Activated CD4-positive, alpha-beta T cell treated with anti-CD3 and anti-CD28 coated beads, Interleukin-2, Interleukin-6, amounts not matched to agents 100 ng/mL and 50 ng/mL, durations not matched to agents 16 hours and 8 hours (primary cell): ENCODE measurements around the gene PPP1R15B.

Source experiments
- DNase-seq: peaks from one replicate; pipeline ENCODE4 v3.0.0-alpha.2; 2020

Gene PPP1R15B

GRCh38 chr1:204420039-204421004 lies 8.7 kb upstream of the PPP1R15B start:
- no peak for DNase-seq

- no peak for DNase-seq
Observed at GRCh38 chr1:204419064-204419403, 7.4 kb upstream of the PPP1R15B start.

GRCh38 chr1:204418174-204419063 lies 6.8 kb upstream of the PPP1R15B start:
- DNase-seq = no peak

- DNase-seq = peak; percentile 43
Observed at GRCh38 chr1:204417074-204417997, 5.7 kb upstream of the PPP1R15B start.

DNA sequence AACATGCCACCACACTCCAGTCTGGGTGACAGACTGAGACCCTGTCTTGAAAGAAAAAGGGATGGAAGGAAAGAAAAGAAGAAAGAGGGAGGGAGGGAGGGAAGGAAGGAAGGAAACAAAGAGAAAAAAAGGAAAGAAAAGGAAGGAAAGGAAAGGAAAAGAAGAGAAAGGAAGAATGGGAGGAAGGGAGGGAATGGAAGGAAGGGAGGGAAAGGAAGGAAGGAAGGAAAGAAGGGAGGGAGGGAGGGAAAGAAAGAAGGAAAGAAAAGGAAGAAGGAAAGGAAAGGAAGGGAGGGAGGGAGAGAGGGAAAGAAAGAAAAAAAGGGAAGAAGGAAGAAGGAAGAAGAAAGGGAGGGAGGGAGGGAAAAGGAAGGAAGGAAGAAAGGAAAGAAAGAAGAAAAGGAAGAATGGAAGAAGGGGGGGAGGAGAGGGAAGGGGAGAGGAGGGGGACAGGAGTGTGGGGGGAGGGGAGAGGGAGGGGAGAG lies 5.0 kb upstream of the PPP1R15B start:
- no peak for DNase-seq

GRCh38 chr1:204415351-204415750 lies 3.7 kb upstream of the PPP1R15B start:
- no peak for DNase-seq

GRCh38 chr1:204414016-204414415 lies 2.4 kb upstream of the PPP1R15B start:
- DNase-seq = no peak

DNA sequence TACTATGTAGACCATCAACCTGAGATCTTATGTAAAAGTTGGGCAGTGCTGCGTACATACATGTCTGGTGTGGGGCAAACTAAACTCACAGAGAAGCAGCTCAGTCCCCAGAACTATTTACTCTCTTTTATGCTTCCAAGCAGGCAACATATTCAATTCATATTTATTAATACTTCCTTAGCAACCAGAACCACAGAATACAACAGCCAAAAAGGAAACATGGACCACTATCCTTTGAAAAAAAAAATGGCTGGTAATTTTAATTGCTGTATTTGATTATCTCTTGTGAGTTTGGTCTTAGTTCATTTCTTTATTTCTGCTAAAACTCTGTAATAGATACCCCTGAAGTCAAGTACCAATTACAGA lies 1.5 kb upstream of the PPP1R15B start:
- DNase-seq = no peak

GRCh38 chr1:204410688-204411450 lies 748 bp downstream of the PPP1R15B start:
- DNase-seq = peak; percentile 54

GRCh38 chr1:204409836-204410687 lies 1.6 kb downstream of the PPP1R15B start:
- peak; percentile 17 for DNase-seq

GRCh38 chr1:204409123-204409522 lies 2.5 kb downstream of the PPP1R15B start:
- no peak for DNase-seq

DNA sequence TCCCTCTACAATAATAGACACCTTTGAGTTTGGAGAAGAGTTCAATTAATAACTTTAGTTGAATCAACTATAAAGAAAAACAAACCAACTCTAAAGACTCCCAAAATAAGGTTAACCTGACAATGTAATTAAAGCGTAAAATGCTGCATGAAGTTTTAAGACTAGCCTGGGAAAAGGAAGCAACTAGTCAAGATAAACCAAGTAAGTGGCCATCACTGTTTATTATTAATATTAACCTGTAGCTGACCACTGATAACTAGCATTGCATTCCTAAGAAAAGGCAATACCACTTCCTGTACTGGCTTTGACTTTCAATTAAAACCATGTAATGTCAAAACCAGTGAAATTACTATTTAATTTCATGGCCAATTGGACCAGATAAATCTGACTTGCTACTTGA lies 3.0 kb downstream of the PPP1R15B start:
- DNase-seq = no peak

DNA sequence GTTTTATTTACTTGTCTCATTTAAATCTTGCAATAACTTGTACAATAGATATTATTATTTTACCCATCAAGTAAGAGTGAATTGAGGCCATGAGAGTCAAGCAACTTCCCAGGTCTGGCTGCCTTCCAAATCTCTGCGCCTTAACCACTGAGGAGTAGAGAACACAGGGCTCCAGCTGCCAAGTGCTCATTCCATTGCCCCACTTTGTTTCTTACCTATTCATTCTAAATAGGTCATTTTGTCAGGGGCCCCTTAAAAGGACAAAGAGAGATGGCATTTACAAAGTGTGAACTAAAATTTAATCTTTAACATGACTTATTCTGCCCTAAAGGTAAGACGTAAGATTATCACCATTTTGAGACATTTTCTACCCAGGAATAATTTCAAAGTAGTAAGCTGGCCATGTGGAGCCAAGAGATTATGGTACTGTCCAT lies 3.5 kb downstream of the PPP1R15B start:
- DNase-seq = no peak

GRCh38 chr1:204407295-204407971 lies 4.2 kb downstream of the PPP1R15B start:
- no peak for DNase-seq

- no peak for DNase-seq
Observed at GRCh38 chr1:204406621-204407020, 5.0 kb downstream of the PPP1R15B start.

GRCh38 chr1:204405988-204406387 lies 5.6 kb downstream of the PPP1R15B start:
- DNase-seq = no peak

GRCh38 chr1:204404629-204405028 lies 7.0 kb downstream of the PPP1R15B start:
- DNase-seq = no peak

GRCh38 chr1:204402391-204402790 lies 9.2 kb downstream of the PPP1R15B start:
- no peak for DNase-seq

DNA sequence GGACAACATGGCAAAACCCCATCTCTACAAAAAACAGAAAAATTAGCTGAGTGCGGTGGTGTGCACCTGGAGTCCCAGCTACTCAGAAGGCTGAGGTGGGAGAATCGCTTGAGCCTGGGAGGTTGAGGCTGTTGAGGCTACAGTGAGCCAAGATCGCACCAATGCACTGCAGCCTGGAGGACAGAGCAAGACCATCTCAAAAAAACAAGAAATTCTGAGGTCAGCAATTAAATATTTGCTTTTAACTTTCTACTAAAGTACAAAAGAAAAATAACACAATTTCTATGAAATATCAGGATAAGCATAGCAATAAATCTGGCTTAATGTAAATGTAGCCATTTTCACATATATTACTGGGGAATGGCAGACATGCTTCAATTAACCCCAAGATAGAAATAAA lies 9.9 kb downstream of the PPP1R15B start:
- no peak for DNase-seq

GRCh38 chr1:204400882-204401510 lies 10.6 kb downstream of the PPP1R15B start:
- DNase-seq = no peak
